Raji (cell line): ENCODE results near the gene KCNH4.
A peak's percentile ranks its signal among the peaks of the same experiment; 100 is the strongest.

Experiments used
- POLR2A ChIP-seq: IDR thresholded peaks from 2 replicates; pipeline ENCODE4 v1.6.1; 2011; ENCODE audit warnings: low read depth, low read length, control low read depth; ENCODE audit not compliant: insufficient read depth

Gene KCNH4

GRCh38 chr17:42184713-42185620, 4.0 kb upstream of the KCNH4 start, which contains the start of gene HCRT:
Gene HCRT, minus strand, starts transcription at chr17:42185452. Its CDS starts 87 bp downstream, at chr17:42185365.
- TF ChIP-seq POLR2A, result no peak

- peak; percentile 84 for TF ChIP-seq POLR2A
These were observed 3.1 kb upstream of the KCNH4 start for GRCh38 chr17:42183741-42184711.

DNA sequence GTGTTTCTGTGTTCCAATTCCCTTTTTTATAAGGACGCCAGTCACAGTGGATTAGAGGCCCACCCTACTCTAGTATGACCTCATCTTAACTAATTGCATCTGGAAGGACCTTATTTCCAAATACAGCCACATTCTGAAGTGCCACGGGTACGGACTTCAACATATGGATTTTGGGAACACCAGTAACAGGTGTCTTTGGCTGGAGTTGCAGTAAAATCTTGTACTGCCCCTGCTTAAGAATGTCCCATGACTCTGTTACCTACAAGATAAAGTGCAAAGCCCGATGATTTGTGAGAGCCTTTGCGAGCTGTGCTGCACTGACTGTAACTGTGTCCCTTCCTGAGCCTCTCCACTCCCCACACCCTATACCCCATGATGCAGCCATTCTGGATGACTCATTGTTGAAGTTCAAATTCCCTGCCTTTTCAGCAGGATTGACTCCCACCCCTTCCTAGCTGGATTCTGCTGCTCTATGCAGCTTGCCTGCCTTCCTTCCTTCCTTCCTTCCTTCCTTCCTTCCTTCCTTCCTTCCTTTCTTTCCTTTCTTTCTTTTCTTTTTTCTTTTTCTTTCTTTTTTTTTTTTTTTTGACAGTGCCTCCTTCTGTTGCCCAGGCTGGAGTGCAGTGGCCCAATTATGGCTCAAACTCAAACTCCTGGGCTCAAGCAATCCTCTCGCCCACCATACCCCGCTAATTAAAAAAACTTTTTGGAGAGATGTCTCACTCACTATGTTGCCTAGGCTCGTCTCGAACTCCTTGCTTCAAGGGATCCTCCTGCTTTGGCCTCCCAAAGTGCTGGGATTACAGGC, 2.2 kb upstream of the KCNH4 start:
- no peak for TF ChIP-seq POLR2A

- TF ChIP-seq POLR2A, result no peak
These were observed 887 bp upstream of the KCNH4 start for GRCh38 chr17:42181851-42182207.

DNA sequence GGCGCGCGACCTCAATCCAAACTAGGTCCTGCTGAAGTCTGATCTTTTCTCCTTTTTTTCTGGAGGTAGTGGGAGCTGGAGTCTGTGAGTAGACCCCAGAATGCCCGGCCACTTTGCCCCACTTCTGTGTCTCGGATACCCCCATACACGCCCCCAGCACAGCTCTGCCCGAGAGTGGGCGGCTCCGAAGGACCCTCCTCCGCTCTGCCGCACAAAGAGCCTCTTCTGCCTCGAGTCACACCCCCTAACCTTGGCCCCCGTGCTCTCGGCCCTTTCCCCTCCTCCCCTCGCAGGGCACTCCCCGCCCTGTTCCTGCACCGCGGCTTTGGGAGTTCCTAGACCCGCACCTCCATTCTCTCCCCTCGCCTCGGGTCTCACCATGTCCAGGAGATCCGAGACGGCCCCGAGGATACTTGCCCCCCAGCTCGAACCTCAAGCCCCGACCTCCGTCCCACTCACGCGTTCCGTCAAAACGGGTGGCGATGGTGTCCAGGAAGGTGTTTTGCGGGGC, 476 bp downstream of the KCNH4 start:
- TF ChIP-seq POLR2A, result no peak

DNA sequence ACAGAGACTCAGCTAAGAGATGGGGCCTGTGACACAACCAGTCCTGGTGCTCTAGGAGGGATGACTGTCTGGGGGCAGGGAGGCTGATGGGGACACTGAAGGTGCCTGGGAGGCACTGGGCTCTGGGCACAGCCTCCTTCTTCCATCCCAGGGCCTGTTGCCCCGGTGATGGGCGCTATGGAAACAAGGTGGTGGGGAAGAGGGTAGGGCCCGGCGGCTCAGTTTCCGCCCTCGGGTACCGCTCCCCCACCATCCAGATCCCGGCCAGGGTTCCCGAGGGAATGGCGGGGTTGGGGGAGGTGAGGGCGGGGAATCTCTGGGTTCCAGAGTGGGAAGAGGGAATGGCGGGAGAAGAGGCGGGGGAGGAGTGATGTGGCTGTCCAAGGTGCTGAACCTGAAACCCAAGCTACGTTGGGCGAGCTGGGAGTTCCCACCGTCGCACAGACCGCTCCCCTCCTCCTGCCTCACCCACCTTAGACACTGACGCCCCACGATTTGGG, 981 bp downstream of the KCNH4 start:
- no peak for TF ChIP-seq POLR2A

GRCh38 chr17:42179335-42179734, 1.6 kb downstream of the KCNH4 start:
- no peak for TF ChIP-seq POLR2A

DNA sequence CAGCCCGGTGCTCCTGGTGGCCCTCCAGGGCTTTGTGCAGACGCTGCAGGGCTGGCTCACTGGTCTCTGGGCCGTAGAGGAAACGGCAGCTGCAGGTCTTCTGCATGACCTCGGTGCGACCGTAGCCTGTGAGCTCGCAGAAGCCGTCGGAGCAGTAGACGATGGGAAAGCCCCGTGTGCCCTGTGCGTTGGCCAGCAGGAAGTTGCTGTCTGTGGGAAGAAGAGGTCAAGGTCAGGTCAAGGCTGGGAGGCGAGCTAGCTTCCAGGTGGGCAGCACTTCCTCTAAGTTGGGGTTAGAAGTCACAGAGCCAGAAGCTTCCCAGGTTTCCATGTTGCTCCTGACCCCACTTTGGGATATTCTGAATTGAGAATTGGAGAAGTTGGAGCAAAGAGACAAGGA, 2.1 kb downstream of the KCNH4 start:
- TF ChIP-seq POLR2A, result no peak

DNA sequence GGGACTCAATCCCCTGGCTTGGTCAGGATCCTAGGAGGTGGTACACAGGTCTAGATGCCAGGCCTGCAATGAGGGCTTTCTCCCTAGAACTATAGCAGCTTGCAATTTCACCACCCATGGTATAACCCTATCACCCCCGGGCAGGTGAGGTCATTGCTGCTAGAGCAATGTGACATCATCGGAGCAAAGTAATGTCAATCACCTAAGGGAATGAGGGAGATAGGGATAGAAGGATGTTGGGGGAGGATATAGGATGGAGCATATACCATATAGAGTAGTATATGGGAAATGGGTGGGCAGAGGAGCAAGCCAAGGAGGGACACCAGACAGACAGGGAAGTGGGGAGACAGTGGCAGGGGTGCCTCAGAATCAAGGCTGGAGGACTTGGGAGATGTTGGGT, 3.3 kb downstream of the KCNH4 start:
- TF ChIP-seq POLR2A, result no peak

DNA sequence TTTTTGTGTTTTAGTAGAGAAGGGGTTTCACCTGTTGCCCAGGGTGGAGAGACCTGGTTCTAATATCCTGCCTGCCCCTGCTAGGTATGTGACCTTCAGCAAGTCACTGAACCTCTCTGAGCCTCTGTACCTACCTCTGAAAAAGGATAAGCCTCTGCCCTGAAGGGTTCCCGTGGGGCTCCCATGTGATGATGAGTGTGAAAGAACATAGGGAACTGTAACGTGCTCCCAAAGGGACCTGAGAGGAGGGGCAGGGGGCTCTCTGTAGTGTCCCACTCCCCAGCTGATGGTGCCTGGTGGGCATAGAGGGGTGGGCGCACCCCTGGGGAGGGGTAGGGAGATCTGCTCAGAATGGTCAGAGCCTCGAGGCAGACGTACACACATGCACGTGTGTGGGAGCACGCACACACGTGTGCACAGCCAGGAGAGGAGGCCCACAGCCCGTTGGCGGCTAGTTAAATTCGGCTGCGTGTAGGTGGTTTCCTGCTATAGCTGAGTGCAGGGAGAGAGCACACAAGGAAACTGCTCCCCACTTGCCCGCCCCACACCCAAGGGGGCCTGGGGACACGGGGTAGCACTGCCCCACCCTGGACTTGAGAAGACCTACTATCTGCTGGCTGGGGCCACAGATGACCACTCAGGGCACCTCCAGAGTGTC, 6.7 kb downstream of the KCNH4 start:
- TF ChIP-seq POLR2A, result no peak

DNA sequence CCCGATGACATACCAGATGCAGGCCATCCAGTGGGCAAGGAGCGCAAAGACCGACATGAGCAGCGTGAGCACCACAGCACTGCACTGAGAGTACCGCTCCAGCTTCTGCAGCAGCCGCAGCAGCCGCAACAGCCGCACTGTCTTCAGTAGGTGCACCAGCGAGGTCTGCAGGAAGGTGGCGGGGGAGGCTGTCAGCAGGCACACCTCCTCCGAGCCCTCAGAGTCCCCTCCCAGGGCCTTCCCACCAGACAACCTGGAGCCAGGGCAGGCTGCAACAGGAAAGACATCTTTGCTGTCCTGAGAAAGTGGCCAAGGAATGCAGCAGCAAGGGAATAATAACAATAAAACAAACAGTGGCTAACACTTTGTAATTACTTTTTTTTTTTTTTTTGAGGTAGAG, 9.1 kb downstream of the KCNH4 start:
- no peak for TF ChIP-seq POLR2A

- TF ChIP-seq POLR2A, result no peak
These were observed 11.6 kb downstream of the KCNH4 start for GRCh38 chr17:42169351-42169750.

DNA sequence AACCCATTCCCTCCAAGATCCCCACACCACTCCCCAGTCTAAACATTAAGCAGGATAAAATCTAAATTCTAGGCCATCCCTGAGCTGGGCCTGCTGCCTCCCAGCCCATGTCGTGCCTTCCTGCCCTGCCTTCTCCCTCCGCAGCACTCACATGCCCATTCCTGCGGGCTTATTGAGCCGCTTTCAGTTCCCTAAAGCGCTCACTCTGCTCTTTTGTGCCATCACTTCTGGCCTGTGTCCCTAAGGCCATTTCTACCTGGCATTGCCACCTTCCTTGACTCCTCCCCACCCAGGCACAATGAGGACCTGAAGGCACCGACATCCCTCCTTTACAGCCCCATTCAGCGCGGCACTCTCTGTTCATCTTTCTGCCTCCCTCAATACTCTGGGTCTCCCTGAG, 13.1 kb downstream of the KCNH4 start:
- no peak for TF ChIP-seq POLR2A

DNA sequence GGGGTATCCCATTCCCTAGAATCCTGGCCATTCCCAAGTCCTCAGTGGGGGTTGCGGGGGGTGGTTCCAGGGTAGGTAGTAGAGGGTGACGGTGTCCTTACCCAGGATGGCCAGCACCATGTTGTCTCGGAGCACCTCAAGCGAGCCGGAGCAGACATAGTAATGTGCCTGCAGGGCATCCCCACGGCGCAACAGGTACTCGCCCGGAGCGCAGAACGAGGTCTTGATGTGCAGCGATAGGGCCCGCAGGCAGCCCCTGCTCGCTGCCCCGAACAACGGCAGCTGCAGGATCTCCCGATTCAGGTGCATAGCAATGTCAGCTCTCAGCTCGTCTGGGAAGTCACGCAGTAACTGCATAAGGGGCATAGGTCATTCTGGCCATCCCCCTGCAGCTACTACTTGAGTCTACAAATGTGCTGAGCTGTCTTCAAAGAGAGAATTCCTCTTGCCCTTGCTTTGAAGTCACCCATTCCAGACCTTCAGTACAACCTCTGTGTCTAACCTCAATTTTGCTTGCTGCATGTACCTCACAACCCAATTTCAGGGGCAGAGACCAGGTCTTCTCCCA, 14.7 kb downstream of the KCNH4 start:
- no peak for TF ChIP-seq POLR2A
